Epidermal melanocyte (primary cell): ENCODE data around the gene PABPN1L.
"Not testable (repeated sequence)": the region's sequence is repeated elsewhere in the genome, so short reads cannot be mapped to it uniquely, and the experiment has no call there.

Source experiments
- DNase-seq: peaks from one replicate; pipeline ENCODE4 v3.0.0; 2011; ENCODE audit warnings: low spot score; ENCODE audit not compliant: insufficient read length

The PABPN1L gene

GRCh38 chr16:88901718-88902337, 35.4 kb upstream of the PABPN1L start:
- DNase-seq: no peak

- no peak for DNase-seq
Measured at GRCh38 chr16:88900662-88901052, 34.2 kb upstream of the PABPN1L start.

DNA sequence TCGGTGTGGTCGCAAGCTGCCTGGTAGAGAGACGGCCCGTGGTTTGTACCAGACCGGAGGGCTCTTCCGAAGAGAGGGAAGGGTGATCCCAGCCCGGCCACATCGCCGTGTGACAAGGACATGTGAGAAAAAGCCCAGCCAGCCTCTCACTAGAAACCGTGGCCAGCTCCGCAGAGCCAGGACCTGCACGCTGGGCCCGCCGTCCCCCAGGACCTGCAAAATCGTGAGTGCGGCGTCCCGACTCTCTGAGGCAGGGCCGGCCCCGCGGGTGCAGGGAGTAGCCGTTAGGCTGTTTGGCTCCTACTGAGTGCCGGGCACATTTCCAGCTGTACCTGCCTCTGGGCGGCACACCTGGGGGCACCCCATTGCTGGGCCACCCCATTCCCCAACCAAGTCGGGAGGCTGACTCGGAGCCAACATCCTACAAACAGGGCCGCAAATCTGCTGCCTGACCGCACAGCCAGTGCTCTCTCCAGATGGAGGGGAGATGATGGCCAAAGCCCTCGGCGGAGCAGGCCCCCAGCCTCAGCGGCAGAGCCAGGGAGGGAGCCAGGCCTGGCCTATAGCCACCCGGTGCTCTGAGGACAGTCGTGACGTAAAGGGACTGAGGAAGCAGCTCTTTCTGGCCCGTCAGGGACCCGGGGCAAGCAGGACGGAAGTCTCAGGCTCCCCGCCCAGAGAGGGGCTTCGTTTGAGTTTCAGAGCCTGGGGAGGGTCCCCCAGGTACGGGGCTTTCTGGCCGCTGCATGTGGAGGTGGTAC, 33.6 kb upstream of the PABPN1L start:
- no peak for DNase-seq

DNA sequence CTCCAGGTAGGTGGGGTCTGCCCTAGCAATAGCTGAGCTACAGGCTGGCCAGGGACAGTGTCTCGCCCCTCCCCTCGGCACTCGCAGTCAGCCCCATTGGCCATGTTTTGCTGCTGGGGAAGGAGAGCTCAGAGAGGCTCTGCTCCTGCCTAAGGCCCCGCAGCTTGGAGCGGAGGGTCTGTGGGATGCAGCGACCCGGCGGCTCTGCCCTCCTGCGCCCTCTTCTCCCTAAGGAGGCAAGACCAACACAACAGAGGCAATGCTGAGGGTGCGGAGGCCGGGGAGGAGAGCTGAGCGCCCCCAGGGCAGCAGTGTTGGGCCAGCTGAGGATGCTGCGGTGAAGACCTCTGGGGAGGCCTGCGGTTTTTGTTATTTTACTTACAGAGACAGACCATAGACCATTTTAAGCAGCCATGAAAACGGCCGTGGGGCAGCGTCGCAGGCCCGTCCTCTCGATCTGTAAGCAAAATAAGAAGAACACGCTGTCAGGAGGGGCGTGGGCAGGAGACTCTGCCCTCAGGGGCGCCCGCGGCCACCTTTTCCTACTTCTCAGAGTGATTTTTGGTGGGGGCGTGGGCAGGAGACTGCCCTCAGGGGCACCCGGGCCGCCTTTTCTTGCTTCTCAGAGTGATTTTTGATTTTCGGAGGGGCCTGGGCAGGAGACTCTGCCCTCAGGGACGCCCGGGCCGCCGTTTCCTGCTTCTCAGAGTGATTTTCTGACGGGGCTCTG, 31.4 kb upstream of the PABPN1L start:
- DNase-seq: no peak

- DNase-seq: no peak
Measured at GRCh38 chr16:88896238-88897070, 30.0 kb upstream of the PABPN1L start.

DNA sequence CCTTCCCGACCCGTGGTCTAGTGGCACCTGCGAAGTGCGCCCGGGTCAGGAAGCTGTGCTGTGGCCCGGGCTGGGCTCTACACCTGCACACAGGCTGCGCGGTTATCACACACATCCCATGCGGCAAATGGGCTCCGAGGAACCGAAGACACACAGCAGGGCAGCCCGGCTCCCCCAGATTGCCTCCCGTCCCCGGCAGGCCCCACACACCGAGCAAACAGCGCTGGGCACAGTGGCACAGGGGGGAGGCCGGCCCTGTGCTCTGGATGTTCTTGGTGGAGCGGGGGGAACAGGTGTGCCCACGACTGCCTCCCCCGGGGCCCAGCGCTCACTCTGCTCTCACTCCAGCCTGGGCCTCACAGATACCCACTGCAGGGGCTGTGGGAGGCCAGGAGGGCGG, 28.9 kb upstream of the PABPN1L start:
- DNase-seq: no peak

DNA sequence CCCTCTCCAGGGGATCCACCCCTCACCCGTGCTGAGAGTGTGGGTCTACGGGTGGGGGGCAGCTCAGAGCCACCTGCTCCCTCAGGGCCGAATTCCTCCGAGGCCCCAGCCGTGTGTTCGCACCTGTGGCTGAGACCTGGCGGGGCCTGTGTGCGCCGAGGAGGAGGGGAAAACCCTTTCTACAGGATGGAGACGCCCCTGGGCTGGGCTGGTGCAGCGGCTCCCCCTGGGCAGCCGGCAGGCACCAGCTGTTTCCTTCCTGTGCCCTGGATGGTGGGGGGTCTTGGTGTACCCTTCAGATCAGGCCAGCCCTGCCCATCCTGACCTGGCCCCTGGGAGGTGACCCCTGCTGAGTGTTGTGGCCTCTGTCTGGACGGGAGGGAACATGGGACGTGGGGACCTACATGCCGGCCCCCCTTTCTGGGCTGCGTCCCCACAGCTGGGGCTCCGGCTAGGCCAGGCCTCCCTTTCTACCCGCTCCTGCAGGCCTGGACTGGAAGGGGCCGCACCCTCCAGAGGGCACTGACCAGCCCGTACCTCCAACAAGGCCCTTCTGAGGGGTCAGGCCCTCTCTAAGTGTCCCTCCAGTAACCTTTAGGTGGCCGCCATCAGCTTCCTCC, 28.3 kb upstream of the PABPN1L start:
- no peak for DNase-seq

DNA sequence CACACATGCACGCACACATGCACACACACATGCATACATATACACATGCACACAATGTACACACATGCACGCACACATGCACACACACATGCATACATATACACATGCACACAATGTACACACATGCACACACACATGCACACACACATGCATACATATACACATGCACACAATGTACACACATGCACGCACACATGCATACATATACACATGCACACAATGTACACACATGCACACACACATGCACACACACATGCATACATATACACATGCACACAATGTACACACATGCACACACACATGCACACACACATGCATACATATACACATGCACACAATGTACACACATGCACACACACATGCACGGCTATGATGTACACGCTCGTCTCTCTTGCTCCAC, 27.8 kb upstream of the PABPN1L start:
- not testable (repeated sequence) for DNase-seq

DNA sequence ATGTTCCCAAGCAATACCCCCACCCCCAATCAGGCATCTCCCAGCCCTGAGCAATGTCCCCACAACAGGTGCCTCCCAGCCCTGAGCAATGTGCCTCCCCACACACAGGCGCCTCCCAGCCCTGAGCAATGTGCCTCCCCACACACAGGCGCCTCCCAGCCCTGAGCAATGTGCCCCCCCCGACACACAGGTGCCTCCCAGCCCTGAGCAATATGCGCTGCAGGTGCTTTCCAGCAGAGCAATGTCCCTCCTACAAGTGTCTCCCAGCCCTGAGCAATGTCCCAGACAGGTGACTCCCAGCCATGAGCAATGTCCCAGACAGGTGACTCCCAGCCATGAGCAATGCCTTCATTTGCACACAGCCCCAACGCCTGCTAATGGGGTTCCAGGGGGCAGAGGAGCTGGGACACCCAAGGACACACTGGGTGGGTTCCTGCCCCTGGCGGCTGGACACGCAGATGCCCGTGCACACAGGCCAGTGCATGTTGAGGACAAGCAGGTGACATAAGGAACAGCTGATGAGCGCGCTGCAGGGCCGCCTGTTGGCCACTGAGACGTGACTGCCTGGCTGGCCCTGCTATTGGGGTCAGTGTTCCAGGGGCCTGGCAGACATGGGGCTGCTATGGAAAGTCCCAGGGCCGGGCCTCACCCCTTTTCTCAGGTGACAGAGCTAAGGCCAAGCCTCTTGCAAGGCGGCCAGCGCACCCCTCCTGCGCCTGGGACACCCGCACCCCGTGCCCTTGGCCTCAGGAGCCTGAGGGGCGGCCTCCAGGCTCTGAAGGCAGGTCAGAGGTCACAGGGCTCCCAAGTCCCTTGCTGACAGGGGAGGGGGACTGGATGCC, 26.9 kb upstream of the PABPN1L start:
- DNase-seq: no peak

DNA sequence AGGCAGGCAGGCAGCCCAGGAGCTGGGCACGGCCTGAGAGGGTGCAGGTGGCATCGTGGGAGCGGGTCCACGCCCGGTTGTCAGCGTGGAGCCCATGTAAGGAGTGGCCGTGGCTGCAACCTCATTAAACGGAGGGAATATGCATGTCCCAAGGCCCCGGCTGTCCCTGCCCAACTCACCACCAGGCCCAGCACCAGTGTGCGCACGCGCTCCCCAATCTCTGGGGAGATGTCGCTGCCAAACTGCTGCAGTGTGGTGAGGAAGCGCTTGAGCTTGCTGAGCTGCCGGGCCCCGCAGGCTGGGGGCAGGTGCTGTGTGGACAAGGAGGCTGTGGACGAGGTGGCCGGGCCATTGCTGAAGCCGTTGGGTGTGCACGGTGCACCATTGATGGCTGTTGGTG, 25.6 kb upstream of the PABPN1L start:
- no peak for DNase-seq

- DNase-seq: no peak
Measured at GRCh38 chr16:88891083-88891482, 24.6 kb upstream of the PABPN1L start.

- DNase-seq: not testable (repeated sequence)
Measured at GRCh38 chr16:88889702-88890352, 23.4 kb upstream of the PABPN1L start.

DNA sequence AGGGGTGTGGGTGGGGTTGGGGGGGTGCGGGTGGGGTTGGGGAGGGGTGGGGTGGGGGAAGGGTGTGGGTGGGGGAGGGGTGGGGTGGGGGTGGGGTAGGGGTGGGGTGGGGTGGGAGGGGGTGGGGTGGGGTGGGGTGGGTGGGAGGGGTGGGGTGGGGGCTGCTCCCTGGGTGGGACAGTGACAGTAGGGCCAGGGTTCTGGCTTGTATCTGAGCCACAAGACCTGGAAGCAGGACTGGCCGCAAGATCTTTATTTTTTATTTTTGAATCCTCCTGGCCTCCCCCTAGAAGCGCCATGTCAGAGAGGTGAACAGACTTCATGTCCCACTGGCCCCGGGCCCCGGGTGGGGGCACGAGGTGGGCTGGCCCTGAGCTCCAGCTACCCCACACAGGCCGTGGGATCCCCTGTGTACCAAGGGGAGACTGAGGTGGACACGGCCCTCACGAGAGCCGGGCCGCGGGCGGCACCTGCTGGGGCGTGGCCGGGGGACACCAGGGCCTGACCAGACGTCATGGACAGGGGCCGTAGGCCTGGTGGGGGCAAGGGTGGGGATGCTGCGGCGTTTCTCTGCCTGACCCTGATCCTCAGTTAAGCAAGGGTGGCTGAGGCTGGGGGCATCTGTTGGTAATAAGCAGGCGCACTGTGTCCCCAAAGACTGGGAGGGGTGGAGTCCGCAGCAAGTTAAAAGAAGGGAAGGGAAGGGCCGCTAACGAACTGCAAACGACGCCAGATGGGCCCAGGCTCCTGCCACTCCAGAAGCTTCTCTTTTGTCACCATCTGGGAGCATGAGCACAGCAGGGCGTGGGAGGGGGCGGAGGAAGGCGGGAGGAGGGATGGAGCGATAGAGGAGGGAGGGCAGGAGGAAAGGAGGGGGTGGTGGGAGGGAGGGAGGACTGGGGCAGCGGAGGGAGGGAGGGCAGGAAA, 22.3 kb upstream of the PABPN1L start:
- no peak for DNase-seq

GRCh38 chr16:88888057-88888456, 21.6 kb upstream of the PABPN1L start:
- DNase-seq: no peak

DNA sequence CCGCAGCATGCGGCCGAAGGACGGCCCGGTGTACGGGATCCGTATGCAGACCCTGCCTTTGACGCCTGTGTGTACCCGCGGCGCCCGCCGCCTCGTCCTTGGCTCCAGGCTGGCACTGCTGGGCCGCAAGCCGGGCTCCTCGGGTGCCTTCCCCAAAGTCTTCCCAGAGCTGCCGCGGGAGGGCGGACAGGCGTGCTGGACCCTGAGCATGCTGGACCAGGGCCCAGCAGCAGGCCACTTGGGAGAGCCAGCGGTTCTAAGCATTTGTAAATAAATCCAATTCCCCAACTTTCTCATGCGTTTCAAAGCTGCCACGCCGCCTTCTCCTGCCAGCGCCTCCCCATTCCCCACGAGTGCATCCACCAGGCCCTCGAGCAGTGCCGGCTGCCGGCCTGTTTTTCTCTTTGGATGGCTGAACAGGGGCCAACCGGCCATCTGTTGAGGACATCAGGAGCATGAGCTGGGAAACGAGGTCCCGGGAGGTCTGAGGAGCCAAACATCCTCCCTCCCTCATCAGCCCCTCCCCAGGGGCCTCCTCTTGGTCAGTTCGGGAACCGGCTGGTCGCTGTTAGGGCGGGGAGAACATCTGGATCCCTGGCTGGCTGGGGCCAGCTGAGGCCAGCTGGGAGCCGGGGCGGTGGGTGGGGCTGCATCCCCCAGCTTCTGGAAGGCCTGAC, 20.5 kb upstream of the PABPN1L start:
- peak; percentile 63 for DNase-seq

DNA sequence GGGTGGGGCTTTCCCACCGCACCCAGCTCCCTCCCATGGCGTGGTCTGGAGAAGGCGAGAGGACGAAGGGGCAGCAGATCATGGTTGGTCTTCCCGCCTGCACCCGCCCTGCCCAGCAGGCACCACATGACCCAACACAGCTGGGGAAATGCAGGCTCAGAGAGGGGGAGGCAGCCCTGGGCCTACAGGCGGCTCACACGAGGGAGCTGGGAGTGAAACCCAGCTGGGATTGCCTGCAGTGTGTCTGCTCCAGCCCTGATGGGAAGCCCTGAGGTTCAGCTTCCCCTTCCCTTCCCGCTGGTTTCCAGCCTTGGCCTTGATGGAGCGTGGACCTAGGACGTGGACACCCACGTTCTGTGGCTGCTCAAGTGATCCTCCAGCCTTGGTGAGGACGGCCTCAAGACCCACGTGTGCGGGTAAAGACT, 20.0 kb upstream of the PABPN1L start:
- DNase-seq: no peak

DNA sequence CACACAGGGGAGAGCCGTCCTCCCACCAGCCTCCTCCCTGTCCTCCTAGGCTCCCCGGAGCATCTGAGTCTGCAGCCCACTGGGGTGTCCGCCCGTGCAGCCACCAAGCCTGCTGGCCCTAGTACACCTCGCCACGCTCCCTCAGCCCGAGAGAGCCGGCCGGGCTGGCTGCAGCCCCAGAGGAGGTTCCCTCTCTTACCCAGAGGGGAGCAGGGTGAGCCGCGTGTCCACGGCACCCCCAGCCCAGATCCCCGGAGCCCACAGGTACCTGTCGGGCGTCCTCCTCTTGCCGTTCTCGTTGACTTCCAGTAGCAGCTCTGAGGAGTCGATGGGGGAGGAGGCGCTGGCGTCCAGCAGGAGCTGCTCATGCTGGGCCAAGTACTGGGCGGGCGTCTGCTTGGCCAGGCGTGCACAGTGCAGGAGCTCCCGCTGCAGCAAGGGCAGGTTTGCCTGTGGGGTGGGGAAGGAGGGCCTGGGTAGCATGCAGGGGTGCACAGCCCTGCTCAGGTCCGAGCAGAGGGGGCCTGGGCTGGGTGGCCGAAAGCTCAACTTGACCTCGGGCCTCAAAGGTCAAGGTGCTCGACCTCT, 19.3 kb upstream of the PABPN1L start:
- DNase-seq: no peak
